GM23248 (cell line): ENCODE data around the gene EVC. TPM values are rescaled to one million over a fixed set of nuclear protein-coding genes. Genes with fewer than 3 reads are reported as not detected.

ENCODE experiments used
- DNase-seq: peaks from one replicate; pipeline ENCODE4 v3.0.0-alpha.2; 2015
- H2AFZ ChIP-seq: fragments of 200-600 bp; sonication (generic); 2 replicates; pipeline ENCODE4 v1.6.1; 2016; ENCODE audit warnings: antibody characterized with exemption
- H3F3A ChIP-seq: fragments of 200-600 bp; sonication (generic); 2 replicates; pipeline ENCODE4 v1.6.1; 2016; ENCODE audit warnings: mild to moderate bottlenecking, antibody characterized with exemption, mixed run types; ENCODE audit not compliant: insufficient read depth
- H3K27ac ChIP-seq: fragments of 200-600 bp; sonication (generic); 2 replicates; pipeline ENCODE4 v1.5.1; 2016; ENCODE audit warnings: mild to moderate bottlenecking
- H3K27me3 ChIP-seq: fragments of 200-600 bp; sonication (generic); replicated peaks from 2 replicates; pipeline ENCODE4 v1.6.1; 2016; ENCODE audit warnings: mild to moderate bottlenecking; ENCODE audit not compliant: insufficient read depth
- H3K36me3 ChIP-seq: fragments of 200-600 bp; sonication (generic); 2 replicates; pipeline ENCODE4 v1.6.1; 2016; ENCODE audit warnings: low read depth, mild to moderate bottlenecking
- H3K4me1 ChIP-seq: fragments of 200-600 bp; sonication (generic); 2 replicates; pipeline ENCODE4 v1.6.1; 2016; ENCODE audit warnings: mild to moderate bottlenecking; ENCODE audit not compliant: insufficient read depth
- H3K4me2 ChIP-seq: fragments of 200-600 bp; sonication (generic); one replicate; pipeline ENCODE4 v1.6.1; 2016; ENCODE audit warnings: mild to moderate bottlenecking; ENCODE audit not compliant: unreplicated experiment
- H3K4me3 ChIP-seq: fragments of 200-600 bp; sonication (generic); 2 replicates; pipeline ENCODE4 v1.5.1; 2016; ENCODE audit warnings: mild to moderate bottlenecking
- H3K79me2 ChIP-seq: fragments of 200-600 bp; sonication (generic); 2 replicates; pipeline ENCODE4 v1.6.1; 2016; ENCODE audit warnings: mild to moderate bottlenecking; ENCODE audit not compliant: insufficient read depth
- H3K9ac ChIP-seq: fragments of 200-600 bp; sonication (generic); 2 replicates; pipeline ENCODE4 v1.6.1; 2016; ENCODE audit warnings: mild to moderate bottlenecking
- H3K9me2 ChIP-seq: fragments of 200-600 bp; sonication (generic); 2 replicates; pipeline ENCODE4 v1.6.1; 2016; ENCODE audit warnings: mixed run types, mild to moderate bottlenecking, moderate library complexity; ENCODE audit not compliant: insufficient read depth
- H3K9me3 ChIP-seq: fragments of 200-600 bp; sonication (generic); one replicate; pipeline ENCODE4 v1.6.1; 2017; ENCODE audit warnings: low read depth
- H4K20me1 ChIP-seq: fragments of 200-600 bp; sonication (generic); 2 replicates; pipeline ENCODE4 v1.6.0; 2016; ENCODE audit not compliant: insufficient read depth
- EZH2 ChIP-seq: fragments of 200-600 bp; sonication (generic); IDR thresholded peaks from 2 replicates; pipeline ENCODE4 v1.6.1; 2018; ENCODE audit warnings: antibody characterized with exemption, mild to moderate bottlenecking; ENCODE audit not compliant: insufficient read depth, poor library complexity, severe bottlenecking
- EZH2phosphoT487 ChIP-seq: fragments of 200-600 bp; sonication (generic); IDR thresholded peaks from 2 replicates; pipeline ENCODE4 v1.6.1; 2018; ENCODE audit warnings: antibody characterized with exemption, moderate library complexity, mild to moderate bottlenecking, low read depth; ENCODE audit not compliant: insufficient read depth
- WGBS, 2 experiments: methylation state at CpG; one replicate each; pipeline ENCODE4 v1.1.6; 2015 to 2017; ENCODE audit warnings: low lambda C conversion rate in 2 of 2, low coverage in 1 of 2; ENCODE audit errors: missing lambda C conversion rate in 2 of 2; 5-methylcytosine and 5-hydroxymethylcytosine counted together
- in situ Hi-C: fragments of 300-500 bp; cut with MboI; formaldehyde crosslinking; loops from 2 replicates; pipeline ENCODE4 v1.15.0; 2020
- polyA plus RNA-seq: library from polyadenylated mRNA; unstranded; fragments of >200 nt; fragmentation: Nextera tagmentation; extraction: Ambion mirVana; gene quantifications from 2 replicates; pipeline ENCODE4 v1.2.1, GENCODE V29; 2016
- total RNA-seq: library from RNA; depleted of rRNA; stranded (reverse); fragments of >200 nt; shearing (Covaris generic); gene quantifications from 2 replicates; pipeline ENCODE4 v1.2.3, GENCODE V29; 2014

The EVC gene
- total and polyA plus RNA-seq, 2 experiments from 2014 or later = 4.0 to 56.2 TPM

DNA sequence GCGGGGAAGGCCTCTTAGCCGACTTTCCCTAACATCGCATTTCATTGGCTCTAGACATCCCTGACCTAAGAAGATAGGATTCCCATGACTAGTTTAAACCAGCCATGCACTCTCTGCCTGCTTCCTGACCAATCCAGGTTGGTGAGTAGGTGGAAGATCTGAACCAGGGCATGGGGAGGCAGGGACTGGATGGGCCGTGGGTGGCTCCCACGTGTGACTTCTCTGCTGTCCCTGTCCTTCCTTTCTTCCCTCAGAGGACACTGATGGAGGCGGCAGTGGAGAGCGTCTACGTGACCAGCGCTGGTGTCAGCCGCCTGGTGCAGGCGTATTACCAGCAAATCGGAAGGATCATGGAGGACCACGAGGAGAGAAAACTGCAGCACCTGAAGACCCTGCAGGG lies 90.7 kb downstream of the EVC start:
- TF ChIP-seq EZH2 (no peak), EZH2phosphoT487 (no peak)
- Histone ChIP-seq H3K9ac (no peak overlapping the region), H4K20me1 (no peaks in the 10 kb centered on the region), H3K9me2 (no peaks in the 10 kb centered on the region), H2AFZ (no peak overlapping the region), H3F3A (no peaks in the 10 kb centered on the region), H3K4me2 (no peak overlapping the region), H3K27me3 (no peaks in the 10 kb centered on the region), H3K27ac (no peak overlapping the region), H3K9me3 (no peaks in the 10 kb centered on the region), H3K79me2 (no peaks in the 10 kb centered on the region), H3K36me3 (peaks cover 33% of the 10 kb centered on the region), H3K4me3 (no peak overlapping the region), H3K4me1 (no peaks in the 10 kb centered on the region)
- WGBS, 2 experiments = 91% methylated on average over 12 to 13 of the region's 13 CpGs
- in situ Hi-C loops = loop anchor here (25.0 kb wide), 1 partner anchor 764 kb away; no protein-coding TSS in a partner anchor
- DNase-seq = peak; percentile 8

DNA sequence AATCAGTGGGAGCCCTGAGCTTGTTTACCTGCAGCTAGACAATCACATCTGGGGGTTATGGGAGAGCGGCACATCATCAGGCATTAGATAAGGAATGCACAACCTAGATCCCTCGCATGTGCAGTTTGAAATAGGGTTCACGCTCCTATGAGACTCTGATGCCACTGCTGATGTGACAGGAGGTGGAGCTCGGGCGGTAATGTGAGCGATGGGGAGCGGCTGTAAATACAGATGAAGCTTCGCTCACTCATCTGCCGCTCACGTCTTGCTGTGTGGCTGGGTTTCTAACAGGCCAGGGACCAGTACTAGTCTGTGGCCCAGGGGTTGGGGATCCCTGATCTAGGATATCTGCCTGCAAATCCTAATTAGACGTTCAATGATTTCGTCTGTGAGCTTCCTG lies 91.6 kb downstream of the EVC start:
- no peaks in the 10 kb centered on the region for H3K4me1 ChIP-seq
- H3K27me3 ChIP-seq = no peaks in the 10 kb centered on the region
- H3K36me3 ChIP-seq = peaks cover 29% of the 10 kb centered on the region
- no peak overlapping the region for H3K4me2 ChIP-seq
- H2AFZ ChIP-seq = no peak overlapping the region
- no peak overlapping the region for H3K4me3 ChIP-seq
- in situ Hi-C loops = loop anchor here (25.0 kb wide), 1 partner anchor 765 kb away; no protein-coding TSS in a partner anchor
- H3K9me2 ChIP-seq = no peaks in the 10 kb centered on the region
- DNase-seq = no peak
- 97 to 98% methylated on average over 12 of the region's 12 CpGs for WGBS, 2 experiments
- H4K20me1 ChIP-seq = no peaks in the 10 kb centered on the region
- H3K9me3 ChIP-seq = no peaks in the 10 kb centered on the region
- no peak overlapping the region for H3K27ac ChIP-seq
- no peak overlapping the region for H3K9ac ChIP-seq
- H3F3A ChIP-seq = no peaks in the 10 kb centered on the region
- no peak for TF ChIP-seq EZH2
- TF ChIP-seq EZH2phosphoT487 = no peak
- H3K79me2 ChIP-seq = no peaks in the 10 kb centered on the region

DNA sequence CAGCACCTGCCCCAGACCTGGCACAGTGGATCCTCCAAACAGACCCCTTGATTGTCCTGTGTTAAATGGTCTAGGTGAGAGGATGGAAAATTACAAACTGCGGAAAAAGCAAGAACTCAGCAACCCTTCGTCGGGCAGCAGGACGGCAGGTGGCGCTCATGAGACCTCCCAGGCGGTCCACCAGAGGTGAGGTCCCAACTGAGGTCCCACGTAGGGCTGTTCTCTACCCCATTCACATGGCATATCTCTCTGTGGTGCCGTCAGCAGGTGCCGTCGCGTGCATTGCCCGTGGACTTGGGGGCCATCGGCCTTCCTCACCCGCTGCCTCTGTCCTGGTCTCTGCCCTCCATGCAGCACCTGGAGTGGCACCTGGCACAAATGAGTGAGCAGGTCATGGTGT lies 93.7 kb downstream of the EVC start:
- no peaks in the 10 kb centered on the region for H3K79me2 ChIP-seq
- H3K9ac ChIP-seq = no peak overlapping the region
- no peaks in the 10 kb centered on the region for H3F3A ChIP-seq
- H4K20me1 ChIP-seq = no peaks in the 10 kb centered on the region
- no peaks in the 10 kb centered on the region for H3K9me3 ChIP-seq
- TF ChIP-seq EZH2phosphoT487 (no peak), EZH2 (no peak)
- no peak overlapping the region for H2AFZ ChIP-seq
- in situ Hi-C loops = loop anchor here (25.0 kb wide), 1 partner anchor 767 kb away; no protein-coding TSS in a partner anchor
- WGBS, 2 experiments = 95 to 98% methylated on average over 13 to 14 of the region's 14 CpGs
- H3K27me3 ChIP-seq = no peaks in the 10 kb centered on the region
- no peak overlapping the region for H3K4me3 ChIP-seq
- no peak overlapping the region for H3K27ac ChIP-seq
- DNase-seq = no peak
- H3K4me1 ChIP-seq = no peaks in the 10 kb centered on the region
- no peak overlapping the region for H3K4me2 ChIP-seq
- H3K9me2 ChIP-seq = no peaks in the 10 kb centered on the region
- H3K36me3 ChIP-seq = peaks cover 28% of the 10 kb centered on the region; the same call in 1 of the 2 replicates

DNA sequence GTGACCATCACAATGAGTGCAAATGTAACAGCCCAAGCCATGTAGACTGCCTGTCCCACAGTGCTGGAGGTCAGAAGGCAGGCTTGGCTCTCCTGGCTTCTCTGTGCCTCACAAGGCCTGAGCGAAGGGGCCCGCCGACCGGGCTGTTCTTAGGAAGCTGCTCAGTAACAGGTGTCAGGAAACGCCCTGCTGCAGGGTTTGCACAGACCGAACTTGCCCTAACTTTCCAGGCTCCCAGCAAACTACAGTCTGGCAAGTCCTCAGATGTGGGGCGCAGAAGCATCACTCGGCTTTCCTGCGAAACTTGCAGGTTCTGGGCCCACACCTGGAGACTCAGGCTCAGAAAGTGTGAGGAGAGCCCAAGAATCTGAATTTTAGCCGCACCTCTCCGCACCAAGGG lies 94.3 kb downstream of the EVC start:
- H3K4me2 ChIP-seq = no peak overlapping the region
- H3F3A ChIP-seq = no peaks in the 10 kb centered on the region
- H3K4me1 ChIP-seq = no peaks in the 10 kb centered on the region
- TF ChIP-seq EZH2 (no peak), EZH2phosphoT487 (no peak)
- 95 to 96% methylated on average over 11 of the region's 11 CpGs for WGBS, 2 experiments
- peaks cover 28% of the 10 kb centered on the region; the same call in 1 of the 2 replicates for H3K36me3 ChIP-seq
- no peaks in the 10 kb centered on the region for H3K27me3 ChIP-seq
- no peaks in the 10 kb centered on the region for H4K20me1 ChIP-seq
- in situ Hi-C loops = loop anchor here (25.0 kb wide), 1 partner anchor 768 kb away; no protein-coding TSS in a partner anchor
- H3K9me2 ChIP-seq = no peaks in the 10 kb centered on the region
- no peak for DNase-seq
- no peak overlapping the region for H3K9ac ChIP-seq
- H3K9me3 ChIP-seq = no peaks in the 10 kb centered on the region
- H3K4me3 ChIP-seq = no peak overlapping the region
- no peak overlapping the region for H3K27ac ChIP-seq
- no peaks in the 10 kb centered on the region for H3K79me2 ChIP-seq
- no peak overlapping the region for H2AFZ ChIP-seq
